Astrocyte (in vitro differentiated cells and primary cell): ENCODE measurements around the gene AGPS. TPM values are rescaled to one million over a fixed set of nuclear protein-coding genes. Genes with fewer than 3 reads are reported as not detected.

Source experiments
- DNase-seq: peaks from one replicate; pipeline ENCODE4 v3.0.0-alpha.2; 2010; ENCODE audit warnings: low read depth
- FAIRE-seq: peaks from 2 replicates; lab custom pipeline; 2011; peaks lifted over from hg19 to GRCh38; lab: Jason Lieb, UNC
- H2AFZ ChIP-seq: 2 replicates; pipeline ENCODE4 v1.6.0; 2012; ENCODE audit warnings: low read depth, low read length, inconsistent platforms
- H3K27ac ChIP-seq: 2 replicates; pipeline ENCODE4 v1.5.1; 2011; ENCODE audit warnings: low read depth, low read length, inconsistent platforms
- H3K27me3 ChIP-seq: 2 replicates; pipeline ENCODE4 v1.6.0; 2011; ENCODE audit warnings: low read length, inconsistent platforms; ENCODE audit not compliant: insufficient read depth
- H3K36me3 ChIP-seq: 2 replicates; pipeline ENCODE4 v1.5.1; 2011; ENCODE audit warnings: low read length, inconsistent platforms; ENCODE audit not compliant: insufficient read depth
- H3K4me1 ChIP-seq: 2 replicates; pipeline ENCODE4 v1.5.1; 2011; ENCODE audit warnings: low read length, inconsistent platforms; ENCODE audit not compliant: insufficient read depth
- H3K4me2 ChIP-seq: 2 replicates; pipeline ENCODE4 v1.6.0; 2012; ENCODE audit warnings: low read length, inconsistent platforms
- H3K4me3 ChIP-seq: 2 replicates; pipeline ENCODE4 v1.5.1; 2011; ENCODE audit warnings: low read depth, mild to moderate bottlenecking, low read length, inconsistent platforms; ENCODE audit not compliant: insufficient read depth
- H3K79me2 ChIP-seq: 2 replicates; pipeline ENCODE4 v1.6.0; 2012; ENCODE audit warnings: mild to moderate bottlenecking, low read length, inconsistent platforms; ENCODE audit not compliant: insufficient read depth
- H3K9ac ChIP-seq: 2 replicates; pipeline ENCODE4 v1.6.0; 2012; ENCODE audit warnings: mild to moderate bottlenecking, low read length, inconsistent platforms
- H3K9me3 ChIP-seq: 2 replicates; pipeline ENCODE4 v1.5.1; 2012; ENCODE audit warnings: low read depth, mild to moderate bottlenecking, low read length, inconsistent platforms; ENCODE audit not compliant: insufficient read depth
- H4K20me1 ChIP-seq: 2 replicates; pipeline ENCODE4 v1.6.0; 2012; ENCODE audit warnings: low read length, inconsistent platforms; ENCODE audit not compliant: insufficient read depth
- H3K27ac Mint-ChIP-seq: one replicate; pipeline ENCODE4 v1.8.0; 2021; ENCODE audit warnings: mild to moderate bottlenecking, mixed read lengths; ENCODE audit not compliant: unreplicated experiment
- H3K27me3 Mint-ChIP-seq: one replicate; pipeline ENCODE4 v1.8.0; 2021; ENCODE audit warnings: low read depth, mixed read lengths; ENCODE audit not compliant: unreplicated experiment
- H3K36me3 Mint-ChIP-seq: one replicate; pipeline ENCODE4 v1.8.0; 2021; ENCODE audit warnings: low read depth, mixed read lengths; ENCODE audit not compliant: unreplicated experiment
- H3K4me1 Mint-ChIP-seq: one replicate; pipeline ENCODE4 v1.8.0; 2021; ENCODE audit warnings: low read depth, mixed read lengths; ENCODE audit not compliant: unreplicated experiment
- H3K4me3 Mint-ChIP-seq: one replicate; pipeline ENCODE4 v1.8.0; 2021; ENCODE audit warnings: mild to moderate bottlenecking, moderate library complexity, mixed read lengths; ENCODE audit not compliant: unreplicated experiment
- H3K9me3 Mint-ChIP-seq: one replicate; pipeline ENCODE4 v1.8.0; 2021; ENCODE audit warnings: mild to moderate bottlenecking, mixed read lengths; ENCODE audit not compliant: unreplicated experiment
- CTCF ChIP-seq: IDR thresholded peaks from 2 replicates; pipeline ENCODE4 v1.5.1; 2011; ENCODE audit warnings: low read depth, mild to moderate bottlenecking, inconsistent platforms, low read length, moderate library complexity; ENCODE audit not compliant: insufficient read depth
- EZH2 ChIP-seq: IDR thresholded peaks from 2 replicates; pipeline ENCODE4 v1.6.1; 2012; ENCODE audit warnings: mild to moderate bottlenecking, low read length, inconsistent platforms; ENCODE audit not compliant: insufficient read depth
- total RNA-seq: library from RNA; stranded (reverse); gene quantifications from 2 replicates; pipeline ENCODE4 v1.2.1, GENCODE V29; 2021

AGPS gene
- total RNA-seq, 1 donor from 2014 or later: 66.2 TPM

- no peaks in the 10 kb centered on the region for H3K9me3 Mint-ChIP-seq
- FAIRE-seq: no peak
- H4K20me1 ChIP-seq: no peaks in the 10 kb centered on the region
- no peak overlapping the region for H3K27ac ChIP-seq
- peaks cover 16% of the 10 kb centered on the region for H3K36me3 Mint-ChIP-seq
- H3K4me1 Mint-ChIP-seq: no peaks in the 10 kb centered on the region
- H3K79me2 ChIP-seq: no peaks in the 10 kb centered on the region
- H3K4me3 ChIP-seq: no peak overlapping the region
- no peaks in the 10 kb centered on the region for H3K27me3 ChIP-seq
- no peak overlapping the region for H3K9ac ChIP-seq
- no peaks in the 10 kb centered on the region for H3K4me1 ChIP-seq
- TF ChIP-seq CTCF (no peak), EZH2 (no peak)
- H3K27ac Mint-ChIP-seq: no peak overlapping the region
- H2AFZ ChIP-seq: no peak overlapping the region
- H3K9me3 ChIP-seq: no peaks in the 10 kb centered on the region
- H3K27me3 Mint-ChIP-seq: no peaks in the 10 kb centered on the region
- DNase-seq: no peak
- H3K4me3 Mint-ChIP-seq: no peak overlapping the region
- no peak overlapping the region for H3K4me2 ChIP-seq
- H3K36me3 ChIP-seq: peaks cover 2% of the 10 kb centered on the region
Measured at GRCh38 chr2:177445200-177445599, 52.6 kb downstream of the AGPS start.

- peaks cover 18% of the 10 kb centered on the region for H3K36me3 Mint-ChIP-seq
- H3K27me3 Mint-ChIP-seq: no peaks in the 10 kb centered on the region
- no peaks in the 10 kb centered on the region for H4K20me1 ChIP-seq
- H3K27ac Mint-ChIP-seq: no peak overlapping the region
- H3K27ac ChIP-seq: no peak overlapping the region
- no peaks in the 10 kb centered on the region for H3K9me3 ChIP-seq
- H3K4me1 ChIP-seq: no peaks in the 10 kb centered on the region
- H3K4me3 ChIP-seq: no peak overlapping the region
- H3K4me3 Mint-ChIP-seq: no peak overlapping the region
- no peaks in the 10 kb centered on the region for H3K79me2 ChIP-seq
- no peaks in the 10 kb centered on the region for H3K4me1 Mint-ChIP-seq
- DNase-seq: no peak
- FAIRE-seq: no peak
- TF ChIP-seq EZH2: no peak
- TF ChIP-seq CTCF: no peak
- no peaks in the 10 kb centered on the region for H3K36me3 ChIP-seq
- H3K4me2 ChIP-seq: no peak overlapping the region
- no peak overlapping the region for H2AFZ ChIP-seq
- H3K27me3 ChIP-seq: no peaks in the 10 kb centered on the region
- no peak overlapping the region for H3K9ac ChIP-seq
- no peaks in the 10 kb centered on the region for H3K9me3 Mint-ChIP-seq
Measured at GRCh38 chr2:177448031-177448430, 55.5 kb downstream of the AGPS start.

GRCh38 chr2:177449159-177449558 is 56.6 kb downstream of the AGPS start:
- Histone ChIP-seq H3K4me1 (no peaks in the 10 kb centered on the region), H3K9ac (no peak overlapping the region), H3K79me2 (no peaks in the 10 kb centered on the region), H4K20me1 (no peaks in the 10 kb centered on the region), H3K27ac (no peak overlapping the region), H3K4me3 (no peak overlapping the region), H3K36me3 (no peaks in the 10 kb centered on the region), H3K27me3 (no peaks in the 10 kb centered on the region), H2AFZ (no peak overlapping the region), H3K9me3 (no peaks in the 10 kb centered on the region), H3K4me2 (no peak overlapping the region)
- H3K4me3 Mint-ChIP-seq: no peak overlapping the region
- no peaks in the 10 kb centered on the region for H3K27me3 Mint-ChIP-seq
- no peak overlapping the region for H3K27ac Mint-ChIP-seq
- no peak for FAIRE-seq
- DNase-seq: no peak
- no peaks in the 10 kb centered on the region for H3K9me3 Mint-ChIP-seq
- H3K36me3 Mint-ChIP-seq: peaks cover 18% of the 10 kb centered on the region
- TF ChIP-seq EZH2 (no peak), CTCF (no peak)
- H3K4me1 Mint-ChIP-seq: no peaks in the 10 kb centered on the region
